HG03565 (cell line): ENCODE results near the gene OBI1.
"Not testable (repeated sequence)": the region's sequence is repeated elsewhere in the genome, so short reads cannot be mapped to it uniquely, and the experiment has no call there.

ENCODE experiments used
- ATAC-seq: cut with Tn5 transposase; IDR thresholded peaks from one replicate; pipeline ENCODE4 v1.9.1; 2021; ENCODE audit warnings: mild to moderate bottlenecking, moderate library complexity; ENCODE audit not compliant: unreplicated experiment

Gene OBI1

GRCh38 chr13:78650717-78651083, 8.3 kb downstream of the OBI1 start:
- ATAC-seq, result no peak

- ATAC-seq, result no peak
These were observed 8.8 kb downstream of the OBI1 start for GRCh38 chr13:78649997-78650716.

- not testable (repeated sequence) for ATAC-seq
These were observed 11.8 kb downstream of the OBI1 start for GRCh38 chr13:78647109-78647678.

- ATAC-seq, result peak; percentile 81
These were observed 20.7 kb downstream of the OBI1 start for GRCh38 chr13:78638216-78638615.

GRCh38 chr13:78636495-78636894, 22.5 kb downstream of the OBI1 start:
- no peak for ATAC-seq

GRCh38 chr13:78632996-78633395, 26.0 kb downstream of the OBI1 start:
- no peak for ATAC-seq

- ATAC-seq, result no peak
These were observed 27.9 kb downstream of the OBI1 start for GRCh38 chr13:78631077-78631476.

GRCh38 chr13:78630511-78630910, 28.4 kb downstream of the OBI1 start:
- ATAC-seq, result no peak

- ATAC-seq, result no peak
These were observed 33.6 kb downstream of the OBI1 start for GRCh38 chr13:78625384-78625783.

GRCh38 chr13:78623132-78623531, 35.8 kb downstream of the OBI1 start:
- ATAC-seq, result no peak

GRCh38 chr13:78620936-78621470, 38.0 kb downstream of the OBI1 start:
- no peak for ATAC-seq

GRCh38 chr13:78618411-78618810, 40.5 kb downstream of the OBI1 start:
- ATAC-seq, result no peak

GRCh38 chr13:78611040-78611439, 47.9 kb downstream of the OBI1 start:
- ATAC-seq, result no peak

GRCh38 chr13:78610381-78610883, 48.5 kb downstream of the OBI1 start:
- peak; percentile 34 for ATAC-seq

GRCh38 chr13:78609464-78610205, 49.3 kb downstream of the OBI1 start:
- no peak for ATAC-seq

- no peak for ATAC-seq
These were observed 50.1 kb downstream of the OBI1 start for GRCh38 chr13:78608688-78609463.

- ATAC-seq, result no peak
These were observed 50.7 kb downstream of the OBI1 start for GRCh38 chr13:78608252-78608687.

- ATAC-seq, result no peak
These were observed 51.3 kb downstream of the OBI1 start for GRCh38 chr13:78607409-78608251.

- no peak for ATAC-seq
These were observed 52.2 kb downstream of the OBI1 start for GRCh38 chr13:78606471-78607408.
